ENCODE data around the gene HCRT.
"Not testable (repeated sequence)": the region's sequence is repeated elsewhere in the genome, so short reads cannot be mapped to it uniquely, and the experiment has no call there.

Gene HCRT, protein sequence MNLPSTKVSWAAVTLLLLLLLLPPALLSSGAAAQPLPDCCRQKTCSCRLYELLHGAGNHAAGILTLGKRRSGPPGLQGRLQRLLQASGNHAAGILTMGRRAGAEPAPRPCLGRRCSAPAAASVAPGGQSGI

GRCh38 chr17:42184713-42185620, at the start of gene HCRT:
Gene HCRT, minus strand, starts transcription at chr17:42185452. Its CDS starts 87 bp downstream, at chr17:42185365.
- no peak for DNase-seq (ENCODE audit: low read depth)

DNA sequence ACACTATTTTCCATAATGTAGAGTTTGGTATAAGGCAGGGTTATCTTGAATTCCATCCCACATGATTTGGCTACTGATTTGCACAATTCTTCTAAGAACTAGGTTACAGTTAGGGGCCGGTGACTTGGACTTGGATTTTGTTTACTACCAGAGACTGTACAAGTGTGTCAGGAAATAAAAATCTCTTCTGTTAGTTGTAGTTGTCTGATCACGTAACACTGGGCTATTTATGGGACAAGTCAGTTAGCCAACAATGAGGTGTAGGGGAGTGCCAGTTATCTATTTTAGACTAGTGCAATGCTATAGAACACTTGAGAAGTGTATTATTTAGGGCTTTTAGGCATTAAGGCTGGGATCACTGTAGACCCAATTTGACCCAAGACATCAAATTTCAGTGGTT, 48.7 kb upstream of the HCRT start:
- no peak for DNase-seq (ENCODE audit: low read depth)

DNA sequence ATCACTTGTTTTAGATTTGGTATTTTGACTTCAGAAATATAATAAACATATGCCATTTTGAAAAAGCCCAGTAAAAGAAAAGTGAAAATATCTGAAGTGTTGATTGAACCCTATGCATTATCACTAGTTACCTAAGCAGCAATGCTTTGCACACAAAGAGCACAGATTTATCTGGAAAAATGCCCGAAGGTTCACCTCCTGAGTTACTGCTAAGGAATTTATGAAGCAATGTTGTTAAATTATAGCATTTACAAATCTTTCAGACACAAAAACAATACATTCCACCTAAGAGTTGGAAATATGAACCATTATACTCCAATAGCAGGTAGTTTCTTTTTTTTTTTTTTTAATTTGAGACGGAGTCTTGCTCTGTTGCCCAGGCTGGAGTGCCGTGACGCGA, 47.9 kb upstream of the HCRT start:
- peak; percentile 51 for DNase-seq (ENCODE audit: low read depth)

GRCh38 chr17:42230225-42230624, 45.0 kb upstream of the HCRT start:
- DNase-seq (ENCODE audit: low read depth): no peak

DNA sequence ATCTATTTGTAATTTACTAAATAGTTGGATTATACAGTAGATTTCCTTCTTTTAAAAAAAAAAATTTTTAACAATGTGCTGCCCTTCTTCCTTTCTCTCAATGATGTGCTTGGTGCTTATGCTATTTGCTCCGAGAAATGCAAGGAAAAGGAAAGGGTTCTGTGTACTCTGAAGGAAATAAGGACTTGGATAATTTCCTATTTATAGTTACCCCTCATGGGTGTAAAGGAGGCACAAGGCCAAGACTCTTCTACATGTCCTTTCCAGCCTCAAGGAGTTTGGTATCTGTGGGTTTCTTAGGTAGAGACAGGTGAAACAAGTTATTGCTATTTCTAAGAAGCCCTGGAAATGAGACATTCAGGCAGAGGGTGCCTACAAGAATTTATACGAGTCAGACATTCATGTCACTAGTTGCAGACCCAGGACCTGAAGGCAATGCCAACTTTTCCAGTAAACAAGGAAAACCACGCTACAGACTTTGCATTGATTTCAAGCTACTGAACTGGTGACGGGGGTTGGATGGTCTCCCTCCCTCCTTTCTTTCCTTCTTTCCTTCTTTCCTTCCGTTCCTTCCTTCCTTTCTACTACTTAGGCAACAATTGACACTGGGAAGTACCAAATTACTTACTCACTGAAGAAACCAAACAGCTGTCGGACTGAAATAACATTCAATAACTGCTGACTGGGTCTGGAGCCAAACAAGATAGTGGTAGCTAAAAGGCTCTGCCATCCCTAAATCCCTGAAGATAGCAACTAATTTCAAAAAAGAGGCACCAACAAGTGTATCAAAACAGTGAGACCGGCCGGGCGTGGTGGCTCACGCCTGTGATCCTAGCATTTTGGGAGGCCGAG, 42.8 kb upstream of the HCRT start:
- peak; percentile 33 for DNase-seq (ENCODE audit: low read depth)

GRCh38 chr17:42225646-42226045, 40.4 kb upstream of the HCRT start:
- DNase-seq (ENCODE audit: low read depth): no peak

DNA sequence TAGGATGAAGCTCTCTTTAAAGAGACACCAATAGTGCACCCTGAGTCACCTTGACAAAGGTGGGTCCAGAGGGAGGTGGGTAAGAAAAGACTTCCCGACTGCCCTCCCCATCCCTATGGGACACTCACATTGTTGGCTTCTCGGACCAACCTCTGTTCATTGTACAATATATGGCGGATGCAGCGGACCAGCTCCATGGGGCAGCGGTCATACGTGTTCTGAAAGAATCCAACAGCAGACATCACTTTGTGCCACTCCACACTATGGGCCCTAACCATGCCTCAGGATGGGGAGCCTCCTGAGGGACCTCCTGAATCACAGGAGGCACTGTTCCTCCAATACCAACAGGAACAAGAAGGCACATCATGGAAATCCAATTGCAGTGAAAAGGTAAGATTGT, 39.4 kb upstream of the HCRT start:
- DNase-seq (ENCODE audit: low read depth): no peak

DNA sequence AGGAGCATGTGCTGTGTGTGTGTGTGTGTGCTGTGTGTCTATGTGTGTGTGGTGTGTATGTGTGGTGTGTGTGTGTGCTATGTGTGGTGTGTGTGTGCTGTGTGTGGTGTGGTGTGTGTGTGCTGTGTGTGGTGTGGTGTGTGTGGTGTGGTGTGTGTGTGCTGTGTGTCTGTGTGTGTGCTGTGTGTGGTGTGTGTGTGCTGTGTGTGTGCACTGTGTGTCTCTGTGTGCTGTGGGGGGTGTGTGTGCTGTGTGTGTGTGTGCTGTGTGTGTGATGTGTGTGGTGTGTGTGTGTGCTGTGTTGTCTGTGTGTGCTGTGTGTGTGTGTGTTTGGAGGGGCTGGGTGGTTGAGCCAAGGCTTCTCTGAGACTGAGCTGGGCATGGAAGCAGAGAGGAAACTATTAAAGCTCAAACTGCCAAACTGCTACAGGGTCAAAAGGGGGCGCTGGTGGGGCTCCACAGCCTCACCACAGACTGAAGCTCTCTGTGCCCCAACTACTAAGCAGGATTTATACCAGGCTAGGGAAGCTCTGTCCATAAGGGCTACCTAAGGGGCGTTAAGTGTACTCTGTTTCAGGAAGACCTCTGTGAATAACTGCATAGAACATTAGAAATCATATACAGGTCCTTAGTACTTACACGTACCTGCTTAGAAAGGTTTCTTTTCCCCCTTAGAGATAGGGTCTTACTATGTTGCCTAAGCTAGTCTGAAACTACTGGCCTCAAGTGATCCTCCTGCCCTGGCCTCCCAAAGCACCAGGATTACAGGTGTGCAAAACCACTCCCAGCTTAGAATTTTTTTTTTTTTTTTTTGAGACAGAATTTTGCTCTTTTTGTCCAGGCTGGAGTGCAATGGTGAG, 36.9 kb upstream of the HCRT start:
- peak; percentile 71 for DNase-seq (ENCODE audit: low read depth)

- DNase-seq (ENCODE audit: low read depth): not testable (repeated sequence)
These were observed 34.0 kb upstream of the HCRT start for GRCh38 chr17:42219280-42219679.

DNA sequence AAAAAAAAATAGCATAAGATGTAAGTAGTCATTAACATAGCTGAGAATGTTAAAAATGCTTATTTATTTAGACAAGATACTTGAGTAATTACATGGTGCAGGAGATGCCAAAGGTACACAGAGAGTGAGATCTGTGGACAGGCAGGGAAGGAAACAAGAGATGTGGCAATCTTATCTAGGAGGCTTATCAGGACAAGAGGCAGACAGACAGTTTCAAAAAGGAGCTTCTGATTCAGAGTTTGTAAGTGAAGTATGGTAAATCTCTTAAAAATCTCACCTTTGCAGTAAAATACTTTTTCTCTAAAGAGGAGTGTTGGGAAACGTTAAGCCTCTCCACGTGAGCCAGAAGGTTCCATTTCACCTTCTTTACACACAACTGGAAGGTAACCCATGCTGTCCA, 28.9 kb upstream of the HCRT start:
- no peak for DNase-seq (ENCODE audit: low read depth)

GRCh38 chr17:42212382-42212781, 27.1 kb upstream of the HCRT start:
- DNase-seq (ENCODE audit: low read depth): no peak

- DNase-seq (ENCODE audit: low read depth): not testable (repeated sequence)
These were observed 26.7 kb upstream of the HCRT start for GRCh38 chr17:42211921-42212341.

DNA sequence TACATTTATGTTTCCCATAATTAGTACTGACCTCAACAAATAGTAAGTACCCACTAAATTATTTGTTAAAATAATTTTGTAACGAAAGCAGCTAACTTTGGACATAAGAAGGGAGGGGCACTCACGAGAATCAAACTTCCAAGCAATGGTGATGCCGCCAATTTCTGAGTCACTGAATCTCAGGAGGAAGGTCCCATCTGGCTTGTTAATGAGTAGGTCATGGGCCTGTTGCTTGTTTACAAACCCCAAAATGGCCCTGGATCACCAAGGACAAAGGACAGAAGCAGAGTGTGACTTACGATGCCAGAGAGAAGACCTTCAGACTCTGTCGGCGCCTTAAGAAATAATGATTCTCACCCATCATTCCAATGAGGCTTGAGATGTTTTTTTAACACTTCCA, 24.8 kb upstream of the HCRT start:
- no peak for DNase-seq (ENCODE audit: low read depth)

DNA sequence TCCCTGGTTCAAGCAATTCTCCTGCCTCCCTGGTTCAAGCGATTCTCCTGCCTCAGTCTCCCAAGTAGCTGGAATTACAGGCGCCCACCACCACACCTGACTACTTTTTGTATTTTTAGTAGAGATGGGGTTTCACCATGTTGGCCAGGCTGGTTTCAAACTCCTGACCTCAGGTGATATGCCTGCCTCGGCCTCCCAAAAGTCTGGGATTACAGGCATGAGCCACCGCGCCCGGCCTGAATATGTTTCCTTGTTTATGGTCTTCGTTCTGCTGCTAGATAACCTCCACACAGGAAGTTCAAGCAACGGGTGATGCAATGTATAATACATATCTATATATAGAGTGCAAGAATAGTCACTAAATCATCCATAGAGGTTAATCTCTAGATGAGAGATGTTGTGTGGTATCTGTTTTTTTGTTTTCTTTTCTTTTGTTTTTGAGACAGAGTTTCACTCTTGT, 20.9 kb upstream of the HCRT start:
- not testable (repeated sequence) for DNase-seq (ENCODE audit: low read depth)

- no peak for DNase-seq (ENCODE audit: low read depth)
These were observed 18.1 kb upstream of the HCRT start for GRCh38 chr17:42203354-42203753.

DNA sequence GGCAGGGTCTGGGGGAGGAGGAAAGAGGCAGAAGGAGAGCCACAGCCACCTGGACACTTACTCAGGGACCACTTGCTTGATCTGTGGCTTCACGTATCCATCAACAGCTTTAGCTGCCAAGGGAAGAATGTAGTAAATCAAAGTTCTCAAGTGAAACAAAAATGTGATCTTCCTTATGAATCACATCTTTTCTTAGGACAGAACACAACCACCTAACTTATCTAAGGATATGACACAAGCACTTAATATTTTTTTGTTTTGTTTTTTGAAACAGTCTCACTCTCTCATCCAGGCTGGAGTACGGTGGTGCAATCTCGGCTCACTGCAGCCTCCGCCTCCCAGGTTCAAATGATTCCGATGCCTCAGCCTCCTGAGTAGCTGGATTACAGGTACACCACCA, 17.4 kb upstream of the HCRT start:
- DNase-seq (ENCODE audit: low read depth): no peak

GRCh38 chr17:42202159-42202558, 16.9 kb upstream of the HCRT start:
- no peak for DNase-seq (ENCODE audit: low read depth)

DNA sequence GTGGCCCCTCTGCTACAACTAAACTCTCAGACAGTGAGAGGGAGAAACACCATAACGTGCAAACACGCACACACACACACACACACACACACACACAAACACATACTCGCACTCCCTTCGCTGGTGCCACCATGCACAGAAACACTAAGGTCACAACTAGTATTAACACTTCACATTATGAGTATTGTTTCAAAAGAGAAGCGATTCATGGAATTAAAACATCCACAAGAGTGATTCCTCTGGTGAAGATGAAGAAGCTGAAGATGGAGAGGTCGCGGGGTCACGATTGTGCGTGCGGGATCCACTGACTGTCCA, 16.2 kb upstream of the HCRT start:
- no peak for DNase-seq (ENCODE audit: low read depth)

GRCh38 chr17:42200706-42201457, 15.6 kb upstream of the HCRT start:
- no peak for DNase-seq (ENCODE audit: low read depth)

DNA sequence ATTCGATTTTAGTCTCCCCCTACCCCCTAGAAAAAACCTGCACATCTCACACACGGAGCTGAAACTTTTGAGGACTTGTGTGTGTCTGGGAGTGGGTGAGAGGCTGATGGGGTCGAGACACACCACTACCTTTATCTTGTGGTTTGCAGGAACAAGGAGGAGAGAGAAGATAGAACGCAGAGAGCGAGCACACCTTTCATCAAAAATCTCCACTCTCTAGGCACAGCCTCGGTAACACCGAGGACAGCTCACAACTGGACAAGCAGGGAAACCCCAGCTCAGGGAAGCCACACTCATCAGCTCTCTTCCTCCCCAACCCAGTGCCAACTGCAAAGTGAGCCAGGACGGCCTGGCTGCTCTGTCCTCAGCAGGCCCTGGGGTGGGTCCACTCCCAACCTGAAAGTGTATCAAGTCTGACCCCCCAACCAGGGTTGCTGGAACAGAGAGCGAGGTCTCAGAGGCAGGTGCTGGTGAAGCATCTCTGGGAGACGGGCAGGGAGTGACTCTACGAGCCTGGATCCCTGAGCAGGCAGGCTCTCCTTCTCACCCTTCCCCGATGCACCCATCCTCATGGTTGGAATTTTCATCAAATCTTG, 14.3 kb upstream of the HCRT start:
- DNase-seq (ENCODE audit: low read depth): no peak

GRCh38 chr17:42198897-42199296, 13.6 kb upstream of the HCRT start:
- no peak for DNase-seq (ENCODE audit: low read depth)
